Measurements from ENCODE around the gene IBTK. TPM values are rescaled to one million over a fixed set of nuclear protein-coding genes. Genes with fewer than 3 reads are reported as not detected.
"Not testable (repeated sequence)": the region's sequence is repeated elsewhere in the genome, so short reads cannot be mapped to it uniquely, and the experiment has no call there.

The IBTK gene, protein sequence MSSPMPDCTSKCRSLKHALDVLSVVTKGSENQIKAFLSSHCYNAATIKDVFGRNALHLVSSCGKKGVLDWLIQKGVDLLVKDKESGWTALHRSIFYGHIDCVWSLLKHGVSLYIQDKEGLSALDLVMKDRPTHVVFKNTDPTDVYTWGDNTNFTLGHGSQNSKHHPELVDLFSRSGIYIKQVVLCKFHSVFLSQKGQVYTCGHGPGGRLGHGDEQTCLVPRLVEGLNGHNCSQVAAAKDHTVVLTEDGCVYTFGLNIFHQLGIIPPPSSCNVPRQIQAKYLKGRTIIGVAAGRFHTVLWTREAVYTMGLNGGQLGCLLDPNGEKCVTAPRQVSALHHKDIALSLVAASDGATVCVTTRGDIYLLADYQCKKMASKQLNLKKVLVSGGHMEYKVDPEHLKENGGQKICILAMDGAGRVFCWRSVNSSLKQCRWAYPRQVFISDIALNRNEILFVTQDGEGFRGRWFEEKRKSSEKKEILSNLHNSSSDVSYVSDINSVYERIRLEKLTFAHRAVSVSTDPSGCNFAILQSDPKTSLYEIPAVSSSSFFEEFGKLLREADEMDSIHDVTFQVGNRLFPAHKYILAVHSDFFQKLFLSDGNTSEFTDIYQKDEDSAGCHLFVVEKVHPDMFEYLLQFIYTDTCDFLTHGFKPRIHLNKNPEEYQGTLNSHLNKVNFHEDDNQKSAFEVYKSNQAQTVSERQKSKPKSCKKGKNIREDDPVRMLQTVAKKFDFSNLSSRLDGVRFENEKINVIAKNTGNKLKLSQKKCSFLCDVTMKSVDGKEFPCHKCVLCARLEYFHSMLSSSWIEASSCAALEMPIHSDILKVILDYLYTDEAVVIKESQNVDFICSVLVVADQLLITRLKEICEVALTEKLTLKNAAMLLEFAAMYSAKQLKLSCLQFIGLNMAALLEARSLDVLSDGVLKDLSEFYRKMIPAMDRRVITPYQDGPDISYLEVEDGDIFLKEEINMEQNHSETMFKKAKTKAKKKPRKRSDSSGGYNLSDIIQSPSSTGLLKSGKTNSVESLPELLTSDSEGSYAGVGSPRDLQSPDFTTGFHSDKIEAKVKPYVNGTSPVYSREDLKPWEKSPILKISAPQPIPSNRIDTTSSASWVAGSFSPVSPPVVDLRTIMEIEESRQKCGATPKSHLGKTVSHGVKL (N-terminal part only)
- total RNA-seq = 10 to 100 TPM; 22.3 to 31.8 TPM
- long read RNA-seq, full-length matches to known transcripts = 1 of 34 reads
- long read RNA-seq, partial matches to known transcripts = 27 of 34 reads
- long read RNA-seq, other reads (novel, unspliced or antisense) = 6 of 34 reads

DNA sequence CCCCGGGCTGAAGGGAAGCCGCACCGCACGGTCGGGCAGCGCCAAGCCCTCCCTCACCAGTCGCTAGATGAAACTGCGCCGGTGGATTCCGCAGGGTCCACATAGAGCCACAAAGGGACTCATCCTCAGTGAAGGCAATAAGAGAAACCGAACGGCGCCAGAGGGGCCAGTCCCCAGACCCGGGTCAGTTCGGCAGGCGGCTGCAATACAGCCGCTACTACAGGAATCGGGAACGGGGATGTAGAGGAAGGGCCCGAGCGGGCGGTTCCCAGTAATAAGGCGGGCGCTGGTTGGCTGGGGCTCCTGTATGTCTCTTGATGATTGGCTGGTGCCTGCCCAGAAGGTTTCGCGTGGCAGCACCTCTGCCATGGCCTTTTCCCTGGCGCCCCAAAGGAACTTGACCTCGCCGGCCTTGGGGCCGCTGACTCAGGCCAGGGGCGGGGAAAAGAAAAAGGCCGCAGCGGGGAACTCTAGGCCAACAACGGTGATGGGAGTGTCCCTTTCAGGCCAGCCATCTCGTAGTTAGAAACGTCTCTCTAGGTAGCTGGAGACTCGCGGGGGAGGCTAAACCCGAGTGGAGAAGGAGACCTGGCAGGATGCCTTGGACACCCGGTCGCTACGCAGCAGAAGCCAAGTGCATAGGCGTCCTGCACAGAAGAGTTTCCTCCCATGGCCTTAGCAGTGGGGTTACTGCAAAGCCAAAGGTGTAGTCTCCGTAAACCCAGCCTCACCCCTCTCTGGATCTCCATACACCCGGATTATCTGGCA is at the start of gene IBTK:
Gene IBTK, minus strand, starts transcription at position 240 of the 768 bp plus-strand sequence. CDS start 7,258 bp downstream, outside the sequence.
- intact Hi-C loops (cut with DNase I) = loop anchor here in 1 of 2 donors (5.0 kb wide), 1 partner anchor 820 kb away; the partner anchor contains the start of genes DOP1A and UBE3D
- ATAC-seq = peak; percentile 98 to 99
- DNase-seq = peak; percentile 95

- no peak for ATAC-seq
- DNase-seq = no peak
- intact Hi-C loops (cut with DNase I) = no loop called here
Observed at GRCh38 chr6:82283771-82284410, 36.3 kb upstream of the IBTK start.

GRCh38 chr6:82281550-82281949 is 34.0 kb upstream of the IBTK start:
- DNase-seq; ATAC-seq; intact Hi-C loops (cut with DNase I): not testable (repeated sequence)

DNA sequence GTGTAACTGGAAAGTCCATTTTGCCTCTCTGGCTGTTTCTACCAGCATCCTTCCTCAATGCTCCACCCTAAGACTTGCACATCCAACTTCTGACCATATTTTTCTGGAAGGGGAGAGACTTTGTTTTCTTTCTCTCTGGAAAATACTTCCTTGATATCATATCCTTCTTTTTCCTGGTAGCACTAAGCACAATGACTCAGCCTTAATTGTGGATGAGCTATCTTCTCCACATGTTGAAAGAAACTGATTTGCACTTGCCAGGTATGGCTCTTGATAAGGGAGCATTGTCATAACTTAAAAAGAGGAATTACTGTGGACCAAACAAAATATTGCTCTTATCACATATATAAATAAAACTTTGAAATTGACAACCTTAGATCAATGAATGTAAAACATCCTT is 30.1 kb upstream of the IBTK start:
- DNase-seq (no peak), ATAC-seq (no peak)
- intact Hi-C loops (cut with DNase I) = loop anchor here in 1 of 2 donors (10.0 kb wide), 1 partner anchor 437 kb away; no protein-coding TSS in a partner anchor

DNA sequence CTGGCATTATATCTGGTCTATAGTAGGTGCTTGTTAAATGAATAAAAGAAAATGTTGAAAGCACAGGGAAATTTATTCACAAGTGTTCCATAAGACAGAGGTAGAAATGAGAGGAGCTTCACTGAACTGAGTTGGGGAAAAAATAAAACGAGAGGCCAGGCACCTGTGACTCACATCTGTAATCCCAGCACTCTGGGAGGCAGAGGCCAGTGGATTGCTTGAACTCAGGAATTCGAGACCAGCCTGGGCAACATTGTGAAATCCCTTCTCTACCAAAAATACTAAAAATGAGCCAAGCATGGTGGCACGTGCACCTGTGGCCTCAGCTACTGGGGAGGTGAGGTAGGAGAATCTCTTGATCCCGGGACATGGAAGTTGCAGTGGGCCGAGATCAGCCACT is 28.1 kb upstream of the IBTK start:
- DNase-seq (no peak), ATAC-seq (no peak)
- intact Hi-C loops (cut with DNase I) = loop anchor here in 1 of 2 donors (10.0 kb wide), 1 partner anchor 439 kb away; no protein-coding TSS in a partner anchor

DNA sequence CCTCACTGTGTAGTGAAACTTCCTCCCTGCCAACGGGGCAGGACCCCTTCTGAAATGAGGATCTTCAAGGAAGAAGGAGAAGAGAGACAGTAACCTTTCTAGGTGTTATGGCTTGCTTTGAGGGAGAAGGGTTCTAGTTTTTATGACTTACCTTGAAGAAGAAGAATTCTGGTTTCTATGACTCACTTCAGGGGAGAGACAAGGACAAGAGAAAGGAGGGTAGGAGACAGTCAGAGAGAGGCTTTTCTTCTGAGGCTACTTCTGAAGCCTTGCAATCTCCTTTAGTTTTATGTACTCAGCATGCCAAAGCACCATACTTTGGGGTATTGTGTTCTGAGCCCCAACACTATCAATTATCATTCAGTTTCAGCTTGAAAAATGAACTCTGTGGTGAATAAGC is 25.8 kb upstream of the IBTK start:
- ATAC-seq (no peak), DNase-seq (no peak)
- intact Hi-C loops (cut with DNase I) = loop anchor here in 1 of 2 donors (5.0 to 10.0 kb wide), 2 partner anchors 442 to 784 kb away; no protein-coding TSS in a partner anchor

DNA sequence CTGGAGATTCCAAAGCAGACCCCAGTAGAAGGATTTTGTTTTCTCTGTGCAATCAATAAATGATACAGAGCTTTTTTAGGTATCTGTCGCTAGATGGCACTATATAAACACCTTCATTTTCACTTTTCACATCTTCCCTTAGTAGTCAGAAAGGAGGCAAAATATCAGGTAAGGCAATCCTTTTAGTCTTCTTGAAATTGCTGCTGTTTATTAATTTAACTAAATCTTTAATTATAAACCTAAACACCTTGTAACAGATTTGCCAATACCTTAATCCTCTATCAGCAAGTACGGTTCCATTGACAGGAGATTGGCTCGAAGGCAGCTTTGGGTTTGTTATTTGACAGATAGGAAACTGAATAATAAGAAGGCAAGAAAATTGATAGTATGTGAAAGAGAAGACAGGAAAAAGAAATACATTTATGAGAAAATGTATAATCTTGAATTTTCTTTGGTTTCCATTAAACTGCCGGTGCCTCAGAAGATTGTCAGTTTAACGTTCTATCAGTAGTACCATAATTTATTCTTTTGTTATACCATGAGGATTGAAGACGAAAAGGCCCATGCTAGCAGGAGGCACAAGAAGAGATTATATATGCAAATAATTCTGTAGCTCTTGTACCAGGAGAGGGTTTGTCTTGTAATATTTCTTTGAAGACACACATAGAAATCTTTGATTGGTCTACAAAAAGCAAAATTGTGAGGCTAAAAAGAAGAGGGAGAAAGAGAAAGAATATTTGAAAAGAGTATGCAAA is 23.5 kb upstream of the IBTK start:
- intact Hi-C loops (cut with DNase I) = loop anchor here (2.0 to 10.0 kb wide), 3 partner anchors 444 to 786 kb away; no protein-coding TSS in a partner anchor
- ATAC-seq (no peak), DNase-seq (no peak)

GRCh38 chr6:82268301-82268846 is 20.8 kb upstream of the IBTK start:
- intact Hi-C loops (cut with DNase I) = no loop called here
- ATAC-seq (no peak), DNase-seq (no peak)

- intact Hi-C loops (cut with DNase I) = no loop called here
- ATAC-seq = no peak
Observed at GRCh38 chr6:82264824-82265223, 17.3 kb upstream of the IBTK start.

GRCh38 chr6:82264321-82264720 is 16.8 kb upstream of the IBTK start:
- DNase-seq (no peak), ATAC-seq (no peak)
- intact Hi-C loops (cut with DNase I) = no loop called here

More at GRCh38 chr6:82264824-82265223, 17.3 kb upstream of the IBTK start:
- no peak for DNase-seq

- intact Hi-C loops (cut with DNase I) = no loop called here
- ATAC-seq = no peak
Observed at GRCh38 chr6:82263916-82264315, 16.4 kb upstream of the IBTK start.

GRCh38 chr6:82260997-82261732 is 13.6 kb upstream of the IBTK start:
- ATAC-seq (peak in 1 of 2 donors; percentile 54), DNase-seq (no peak)
- intact Hi-C loops (cut with DNase I) = no loop called here

More at GRCh38 chr6:82263916-82264315, 16.4 kb upstream of the IBTK start:
- no peak for DNase-seq

- intact Hi-C loops (cut with DNase I) = loop anchor here in 1 of 2 donors (5.0 kb wide), 1 partner anchor 793 kb away; no protein-coding TSS in a partner anchor
- DNase-seq (no peak), ATAC-seq (no peak)
Observed at GRCh38 chr6:82259389-82259788, 11.8 kb upstream of the IBTK start.

DNA sequence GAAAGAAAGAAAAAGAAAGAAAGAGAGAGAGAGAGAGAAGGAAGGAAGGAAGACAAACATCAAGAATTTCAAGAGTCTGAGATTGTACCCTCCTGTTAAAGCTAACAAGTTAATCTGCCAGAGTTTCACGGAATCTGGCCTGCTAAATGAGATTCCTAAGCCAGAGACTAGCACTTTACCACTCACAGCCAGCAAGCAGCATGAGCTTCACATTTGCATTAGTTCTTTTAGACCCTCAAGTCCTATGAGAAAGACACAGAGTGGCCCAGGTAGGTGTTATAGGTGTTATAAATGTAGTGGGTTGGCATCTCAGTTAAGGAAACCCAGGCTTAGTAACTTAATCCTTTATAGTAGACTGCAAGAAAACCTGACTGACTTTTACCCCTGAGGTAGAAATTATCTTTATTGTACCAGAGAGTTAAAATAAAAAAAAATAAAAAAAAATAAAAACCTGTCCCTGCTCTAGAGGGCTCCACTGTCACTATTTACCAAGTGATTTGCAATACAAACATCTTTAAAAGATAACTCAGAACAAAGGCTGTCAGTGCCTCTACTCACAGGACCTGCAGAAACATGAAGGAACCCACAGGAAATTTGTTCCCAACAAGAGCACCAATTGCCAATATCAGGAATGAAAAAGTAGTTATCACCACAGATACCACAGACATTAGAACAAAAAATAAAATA is 9.7 kb upstream of the IBTK start:
- intact Hi-C loops (cut with DNase I) = loop anchor here in 1 of 2 donors (5.0 kb wide), 1 partner anchor 795 kb away; no protein-coding TSS in a partner anchor
- DNase-seq (no peak), ATAC-seq (no peak)

DNA sequence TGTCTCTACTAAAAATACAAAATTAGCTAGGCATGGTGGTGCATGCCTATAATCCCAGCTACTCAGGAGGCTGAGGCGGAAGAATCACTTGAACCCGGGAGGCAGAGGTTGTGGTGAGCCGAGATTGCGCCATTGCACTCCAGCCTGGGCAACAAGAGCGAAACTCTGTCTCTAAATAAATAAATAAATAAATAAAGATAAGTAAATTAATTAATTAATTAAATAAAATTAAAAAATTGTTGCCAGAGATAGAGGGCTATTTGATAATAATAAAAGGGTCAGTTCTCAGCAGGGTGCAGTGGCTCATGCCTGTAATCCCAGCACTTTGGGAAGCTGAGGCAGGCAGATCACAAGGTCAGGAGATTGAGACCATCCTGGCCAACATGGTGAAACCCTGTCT is 7.2 kb upstream of the IBTK start:
- not testable (repeated sequence) for DNase-seq, ATAC-seq
- intact Hi-C loops (cut with DNase I) = loop anchor here in 1 of 2 donors (5.0 kb wide), 1 partner anchor 798 kb away; no protein-coding TSS in a partner anchor
